MM.1S (cell line): ENCODE results near the gene SPDYE16.
"Not testable (repeated sequence)": the region's sequence is repeated elsewhere in the genome, so short reads cannot be mapped to it uniquely, and the experiment has no call there.

Experiments used
- DNase-seq: peaks from one replicate; pipeline ENCODE4 v3.0.0-alpha.2; 2015
- H2AFZ ChIP-seq: fragments of 300-600 bp; sonication (generic); 2 replicates; pipeline ENCODE4 v1.6.0; 2016; ENCODE audit warnings: antibody characterized with exemption, low read length
- H3F3A ChIP-seq: fragments of 300-600 bp; sonication (generic); 2 replicates; pipeline ENCODE4 v1.6.1; 2016; ENCODE audit warnings: mild to moderate bottlenecking, antibody characterized with exemption, low read length, moderate library complexity, mixed read lengths; ENCODE audit not compliant: insufficient read depth
- H3K27ac ChIP-seq: fragments of 300-600 bp; sonication (generic); 2 replicates; pipeline ENCODE4 v1.5.1; 2016; ENCODE audit warnings: mild to moderate bottlenecking, low read length
- H3K27me3 ChIP-seq: fragments of 300-600 bp; sonication (generic); replicated peaks from 2 replicates; pipeline ENCODE4 v1.6.0; 2016; ENCODE audit warnings: low read length; ENCODE audit not compliant: insufficient read depth
- H3K36me3 ChIP-seq: fragments of 300-600 bp; sonication (generic); replicated peaks from 2 replicates; pipeline ENCODE4 v1.6.1; 2016; ENCODE audit warnings: mild to moderate bottlenecking, low read length, mixed read lengths; ENCODE audit not compliant: insufficient read depth
- H3K4me1 ChIP-seq: fragments of 300-600 bp; sonication (generic); 2 replicates; pipeline ENCODE4 v1.6.1; 2016; ENCODE audit warnings: low read length, mixed read lengths
- H3K4me2 ChIP-seq: fragments of 300-600 bp; sonication (generic); 2 replicates; pipeline ENCODE4 v1.6.0; 2016; ENCODE audit warnings: low read depth, low read length
- H3K4me3 ChIP-seq: fragments of 300-600 bp; sonication (generic); 2 replicates; pipeline ENCODE4 v1.5.1; 2016; ENCODE audit warnings: low read length, mixed read lengths
- H3K79me2 ChIP-seq: fragments of 300-600 bp; sonication (generic); 2 replicates; pipeline ENCODE4 v1.6.1; 2016; ENCODE audit warnings: mixed run types, low read length, mixed read lengths
- H3K9ac ChIP-seq: fragments of 300-600 bp; sonication (generic); 2 replicates; pipeline ENCODE4 v1.6.1; 2016; ENCODE audit warnings: low read length, mixed read lengths
- H3K9me2 ChIP-seq: fragments of 300-600 bp; sonication (generic); replicated peaks from 2 replicates; pipeline ENCODE4 v1.6.1; 2016; ENCODE audit warnings: mild to moderate bottlenecking, low read length, mixed read lengths; ENCODE audit not compliant: insufficient read depth
- H3K9me3 ChIP-seq: fragments of 300-600 bp; sonication (generic); replicated peaks from 2 replicates; pipeline ENCODE4 v1.6.1; 2016; ENCODE audit warnings: mild to moderate bottlenecking, low read length, mixed read lengths; ENCODE audit not compliant: insufficient read depth
- H4K20me1 ChIP-seq: fragments of 300-600 bp; sonication (generic); 2 replicates; pipeline ENCODE4 v1.6.1; 2016; ENCODE audit warnings: mild to moderate bottlenecking, low read length, moderate library complexity, mixed read lengths; ENCODE audit not compliant: insufficient read depth
- CTCF ChIP-seq: fragments of 300-600 bp; sonication (generic); IDR thresholded peaks from 2 replicates; pipeline ENCODE4 v1.5.1; 2016; ENCODE audit warnings: antibody characterized with exemption, low read length, mixed read lengths
- EZH2 ChIP-seq: fragments of 300-600 bp; sonication (generic); optimal IDR thresholded peaks from 2 replicates; pipeline ENCODE3; 2017; ENCODE audit warnings: low read depth, mild to moderate bottlenecking, antibody characterized with exemption, low read length, mixed read lengths
- EZH2phosphoT487 ChIP-seq: fragments of 300-600 bp; sonication (generic); IDR thresholded peaks from 2 replicates; pipeline ENCODE4 v1.6.1; 2018; ENCODE audit warnings: antibody characterized with exemption, low read length

SPDYE16 gene

GRCh38 chr7:76505168-76506080, 37.7 kb downstream of the SPDYE16 start:
- Histone ChIP-seq H3K27ac (no peak overlapping the region), H3K4me3 (no peak overlapping the region), H2AFZ (no peak overlapping the region), H3K9ac (no peak overlapping the region), H3K4me2 (no peak overlapping the region), H3K9me3 (no peaks in the 10 kb centered on the region), H3K27me3 (no peaks in the 10 kb centered on the region), H3K4me1 (no peaks in the 10 kb centered on the region), H3K36me3 (no peaks in the 10 kb centered on the region), H3K79me2 (no peaks in the 10 kb centered on the region), H3F3A (no peaks in the 10 kb centered on the region), H4K20me1 (no peaks in the 10 kb centered on the region), H3K9me2 (no peaks in the 10 kb centered on the region)
- TF ChIP-seq EZH2 = no peak
- TF ChIP-seq CTCF = no peak
- no peak for TF ChIP-seq EZH2phosphoT487
- no peak for DNase-seq

GRCh38 chr7:76504351-76505167, 38.5 kb downstream of the SPDYE16 start:
- H3K4me2 ChIP-seq, H3F3A ChIP-seq, H3K79me2 ChIP-seq, H3K36me3 ChIP-seq, DNase-seq, H3K27ac ChIP-seq, H3K9me3 ChIP-seq, H3K27me3 ChIP-seq, H3K4me1 ChIP-seq, H3K9me2 ChIP-seq, H4K20me1 ChIP-seq, H3K4me3 ChIP-seq, H2AFZ ChIP-seq, H3K9ac ChIP-seq: not testable (repeated sequence)

- not testable (repeated sequence) for H4K20me1 ChIP-seq, H3K9ac ChIP-seq, H3K9me3 ChIP-seq, H3K4me1 ChIP-seq, H3K27me3 ChIP-seq, H2AFZ ChIP-seq, H3F3A ChIP-seq, H3K36me3 ChIP-seq, H3K4me3 ChIP-seq, DNase-seq, H3K4me2 ChIP-seq, H3K27ac ChIP-seq, H3K9me2 ChIP-seq, H3K79me2 ChIP-seq
These were observed 39.9 kb downstream of the SPDYE16 start for GRCh38 chr7:76503244-76503643.

- H3K9me3 ChIP-seq, H4K20me1 ChIP-seq, H3K9ac ChIP-seq, H3K9me2 ChIP-seq, H2AFZ ChIP-seq, H3K4me1 ChIP-seq, DNase-seq, H3K27me3 ChIP-seq, H3K27ac ChIP-seq, H3K79me2 ChIP-seq, H3F3A ChIP-seq, H3K4me2 ChIP-seq, H3K36me3 ChIP-seq, H3K4me3 ChIP-seq: not testable (repeated sequence)
These were observed 40.3 kb downstream of the SPDYE16 start for GRCh38 chr7:76502836-76503235.

GRCh38 chr7:76502224-76502623, 40.9 kb downstream of the SPDYE16 start:
- not testable (repeated sequence) for H3K4me2 ChIP-seq, H3K27me3 ChIP-seq, H3K4me3 ChIP-seq, H3K9me3 ChIP-seq, H3K9ac ChIP-seq, H3F3A ChIP-seq, H3K9me2 ChIP-seq, H3K36me3 ChIP-seq, H4K20me1 ChIP-seq, H3K27ac ChIP-seq, H2AFZ ChIP-seq, H3K4me1 ChIP-seq, DNase-seq, H3K79me2 ChIP-seq

GRCh38 chr7:76499924-76500241, 43.2 kb downstream of the SPDYE16 start:
- H3K9ac ChIP-seq, H3K9me2 ChIP-seq, H3K27ac ChIP-seq, H3K4me2 ChIP-seq, DNase-seq, H3K4me1 ChIP-seq, H3F3A ChIP-seq, H3K4me3 ChIP-seq, H3K36me3 ChIP-seq, H2AFZ ChIP-seq, H3K79me2 ChIP-seq, H3K27me3 ChIP-seq, H3K9me3 ChIP-seq, H4K20me1 ChIP-seq: not testable (repeated sequence)
